A549 treated with AZD2906 at 1 μM for 4 hours (cell line): ENCODE measurements around the gene TMEM161A. TPM values are rescaled to one million over a fixed set of nuclear protein-coding genes. Genes with fewer than 3 reads are reported as not detected.

Experiments
- total RNA-seq: library from RNA; stranded (reverse); fragments of 200-300 nt; extraction: Qiagen RNA extraction; gene quantifications from 5 replicates; pipeline ENCODE4 v1.2.3, GENCODE V29; 2022

Gene TMEM161A
- total RNA-seq, result 20.3 to 25.7 TPM (median 23.5 TPM) in 5 replicates

GRCh38 chr19:19138109-19138981 lies at the start of gene TMEM161A:
Gene TMEM161A, minus strand, starts transcription at chr19:19138478. Its CDS starts 50 bp downstream, at chr19:19138428.

GRCh38 chr19:19170053-19170872 lies 32.0 kb upstream of the TMEM161A start, which contains the start of gene MEF2B:
Gene MEF2B, minus strand, starts transcription at chr19:19170263. Its CDS starts 19,528 bp downstream, at chr19:19150735.

Other genes starting within 250 kb of the TMEM161A start
- gene CERS1, start 242.3 kb downstream of the TMEM161A start, total RNA-seq, result 3.6 to 5.3 TPM (median 5.0 TPM) in 5 replicates
- 132 to 173 TPM (median 166 TPM) in 5 replicates for gene COPE, start 219.1 kb downstream of the TMEM161A start, total RNA-seq
- gene DDX49, start 218.8 kb downstream of the TMEM161A start, total RNA-seq, result 28.0 to 44.4 TPM (median 42.2 TPM) in 5 replicates
- 20.6 to 29.2 TPM (median 28.8 TPM) in 5 replicates for gene HOMER3, start 197.3 kb downstream of the TMEM161A start, total RNA-seq
- gene SUGP2, start 105.0 kb downstream of the TMEM161A start, total RNA-seq, result 22.2 to 31.2 TPM (median 28.1 TPM) in 5 replicates
- 23.0 to 30.9 TPM (median 28.5 TPM) in 5 replicates for gene ARMC6, start 104.9 kb downstream of the TMEM161A start, total RNA-seq
- 0.71 to 0.87 TPM (median 0.74 TPM) in 5 replicates for gene SLC25A42, start 74.5 kb downstream of the TMEM161A start, total RNA-seq
- 0.15 to 1.0 TPM (median 0.41 TPM) in 5 replicates for gene MEF2B, start 31.8 kb upstream of the TMEM161A start, total RNA-seq
- gene BORCS8, start 53.7 kb upstream of the TMEM161A start, total RNA-seq, result 8.0 to 14.5 TPM (median 10.4 TPM) in 5 replicates
- gene RFXANK, start 53.8 kb upstream of the TMEM161A start, total RNA-seq, result 32.7 to 46.7 TPM (median 43.3 TPM) in 5 replicates
- 25.3 to 29.5 TPM (median 28.7 TPM) in 5 replicates for gene NR2C2AP, start 64.9 kb upstream of the TMEM161A start, total RNA-seq
- gene NCAN, start 73.5 kb upstream of the TMEM161A start, total RNA-seq, result 0.02 to 0.08 TPM (median 0.06 TPM) in 5 replicates
- 0.34 to 0.68 TPM (median 0.52 TPM) in 5 replicates for gene TM6SF2, start 134.8 kb upstream of the TMEM161A start, total RNA-seq
- gene SUGP1, start 182.0 kb upstream of the TMEM161A start, total RNA-seq, result 21.1 to 29.5 TPM (median 25.4 TPM) in 5 replicates
- gene MAU2, start 182.4 kb upstream of the TMEM161A start, total RNA-seq, result 10.9 to 14.3 TPM (median 13.0 TPM) in 5 replicates